ENCODE results near the gene IL12RB1. TPM values are rescaled to one million over a fixed set of nuclear protein-coding genes. Genes with fewer than 3 reads are reported as not detected.

IL12RB1 gene
- total and polyA plus RNA-seq, 2 of the 8 experiments (the other 6 are each of a cell fraction or from before 2014, with no cell fraction given): 0.03 TPM; not detected in 1

DNA sequence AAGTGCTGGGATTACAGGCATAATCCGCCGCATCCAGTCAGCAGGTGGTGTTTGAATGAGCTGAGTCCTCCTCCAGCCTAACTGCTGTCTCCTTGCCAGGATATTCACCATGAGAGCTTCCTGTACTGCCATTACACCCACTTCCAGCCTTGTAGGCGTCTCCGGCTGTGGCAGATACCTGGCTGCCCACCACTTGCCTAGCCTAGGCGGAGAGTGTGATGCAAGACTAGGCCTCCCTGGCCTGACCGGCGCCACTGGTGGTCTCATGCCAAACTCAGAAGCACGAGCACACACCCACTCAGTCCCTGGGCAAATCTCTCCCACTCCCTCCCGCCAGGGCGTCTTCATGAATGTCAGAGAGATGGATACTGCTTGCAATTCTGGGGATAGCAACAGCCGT, 16.6 kb downstream of the IL12RB1 start:
- Histone ChIP-seq H2AK5ac (ENCODE audit: low read depth, low read length) (peak overlapping the region; percentile 17; the same call in 1 of the 2 replicates), H2BK12ac (ENCODE audit: low read depth, low read length) (no peak overlapping the region), H2BK20ac (ENCODE audit: low read length) (no peak overlapping the region), H3K23ac (ENCODE audit: insufficient read length) (no peak overlapping the region), H4K91ac (replicated peaks; ENCODE audit: insufficient read length, low read length) (no peak overlapping the region), H4K20me1 (replicated peaks in 1 of 2; ENCODE audit: control insufficient read depth in 1 of 2, insufficient read depth in 2 of 2, low read length in 2 of 2) (no peaks in the 10 kb centered on the region), H3K9me3 (ENCODE audit: insufficient read depth in 2 of 2, low read depth in 1 of 2, low read length in 1 of 2) (no peaks in the 10 kb centered on the region), H3K4me3 (ENCODE audit: extremely low read depth in 1 of 4, insufficient read depth in 2 of 4, low read depth in 3 of 4, low read length in 4 of 4) (no peak overlapping the region), H3K18ac (ENCODE audit: extremely low read depth, low read length) (no peak overlapping the region), H3K14ac (ENCODE audit: insufficient read length) (no peak overlapping the region), H3K27ac (ENCODE audit: low read depth, low read length) (no peak overlapping the region), H3K36me3 (ENCODE audit: control insufficient read depth in 2 of 4, insufficient read depth in 4 of 4, low read length in 3 of 4) (no peaks in the 10 kb centered on the region), H3K23me2 (ENCODE audit: low read depth, low read length) (no peaks in the 10 kb centered on the region), H3K27me3 (replicated peaks in 1 of 4; ENCODE audit: control insufficient read depth in 3 of 4, extremely low read depth in 1 of 4, insufficient read depth in 3 of 4, low read length in 3 of 4) (no peaks in the 10 kb centered on the region), H2AFZ (ENCODE audit: low read length) (peak overlapping the region; percentile 6; the same call in 1 of the 2 replicates), H3K4me1 (replicated peaks in 1 of 4; ENCODE audit: control insufficient read depth in 3 of 4, insufficient read depth in 4 of 4, low read length in 3 of 4) (no peaks in the 10 kb centered on the region), H2BK120ac (replicated peaks; ENCODE audit: low read depth, low read length) (no peak overlapping the region), H2BK15ac (ENCODE audit: low read length) (no peak overlapping the region), H4K8ac (ENCODE audit: extremely low read depth, insufficient read depth, low read length) (no peak overlapping the region), H3K79me2 (ENCODE audit: control insufficient read depth in 1 of 2, insufficient read depth in 2 of 2, low read length in 2 of 2) (no peaks in the 10 kb centered on the region), H3K9ac (replicated peaks in 1 of 4; ENCODE audit: extremely low read depth in 1 of 4, low read depth in 3 of 4, low read length in 3 of 4) (no peak overlapping the region), H3K56ac (replicated peaks; ENCODE audit: insufficient read length, low read depth, low read length) (no peak overlapping the region), H2BK5ac (ENCODE audit: low read depth, low read length) (no peak overlapping the region), H3K4ac (replicated peaks; ENCODE audit: insufficient read length, low read depth, low read length) (no peak overlapping the region), H3K79me1 (ENCODE audit: low read depth, low read length) (no peaks in the 10 kb centered on the region), H4K5ac (ENCODE audit: insufficient read length, low read depth, low read length) (no peak overlapping the region), H3K4me2 (ENCODE audit: insufficient read depth in 1 of 2, low read depth in 2 of 2, low read length in 2 of 2) (no peak overlapping the region)
- FAIRE-seq (no peak), DNase-seq (ENCODE audit: low read depth in 1 of 2, low spot score in 2 of 2) (no peak)
- 84% methylated on average over 11 of the region's 11 CpGs; no CpG with 5 or more reads in 1 of the 2 experiments for WGBS, 2 experiments (ENCODE audit: extremely low coverage in 1 of 2, insufficient coverage in 1 of 2, insufficient read length in 1 of 2, insufficient replicate concordance in 2 of 2, low coverage in 1 of 2, low lambda C conversion rate in 2 of 2, missing lambda C conversion rate in 1 of 2)
- CTCF ChIA-PET (ENCODE audit: partially characterized antibody): interaction anchor here (1.0 to 1.8 kb wide), 5 partner anchors 9 to 132 kb away, joined by 3 to 10 read pairs (median 4); no protein-coding TSS in a partner anchor
- POLR2A ChIA-PET (ENCODE audit: partially characterized antibody): no interaction called here
- TF ChIP-seq, protein P1, sequence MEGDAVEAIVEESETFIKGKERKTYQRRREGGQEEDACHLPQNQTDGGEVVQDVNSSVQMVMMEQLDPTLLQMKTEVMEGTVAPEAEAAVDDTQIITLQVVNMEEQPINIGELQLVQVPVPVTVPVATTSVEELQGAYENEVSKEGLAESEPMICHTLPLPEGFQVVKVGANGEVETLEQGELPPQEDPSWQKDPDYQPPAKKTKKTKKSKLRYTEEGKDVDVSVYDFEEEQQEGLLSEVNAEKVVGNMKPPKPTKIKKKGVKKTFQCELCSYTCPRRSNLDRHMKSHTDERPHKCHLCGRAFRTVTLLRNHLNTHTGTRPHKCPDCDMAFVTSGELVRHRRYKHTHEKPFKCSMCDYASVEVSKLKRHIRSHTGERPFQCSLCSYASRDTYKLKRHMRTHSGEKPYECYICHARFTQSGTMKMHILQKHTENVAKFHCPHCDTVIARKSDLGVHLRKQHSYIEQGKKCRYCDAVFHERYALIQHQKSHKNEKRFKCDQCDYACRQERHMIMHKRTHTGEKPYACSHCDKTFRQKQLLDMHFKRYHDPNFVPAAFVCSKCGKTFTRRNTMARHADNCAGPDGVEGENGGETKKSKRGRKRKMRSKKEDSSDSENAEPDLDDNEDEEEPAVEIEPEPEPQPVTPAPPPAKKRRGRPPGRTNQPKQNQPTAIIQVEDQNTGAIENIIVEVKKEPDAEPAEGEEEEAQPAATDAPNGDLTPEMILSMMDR (IDR thresholded peaks at IDR 0.05; ENCODE audit: control extremely low read depth in 1 of 3, insufficient read depth in 1 of 3, low read depth in 1 of 3, low read length in 3 of 3): no peak
- TF ChIP-seq, protein P2, sequence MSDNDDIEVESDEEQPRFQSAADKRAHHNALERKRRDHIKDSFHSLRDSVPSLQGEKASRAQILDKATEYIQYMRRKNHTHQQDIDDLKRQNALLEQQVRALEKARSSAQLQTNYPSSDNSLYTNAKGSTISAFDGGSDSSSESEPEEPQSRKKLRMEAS (IDR thresholded peaks at IDR 0.05): no peak
- TF ChIP-seq PHF8 (conservative IDR thresholded peaks at IDR 0.05; ENCODE audit: low read depth, low read length): no peak
- no peak for TF ChIP-seq HDAC6 (IDR thresholded peaks at IDR 0.05; ENCODE audit: low read depth, low read length)
- TF ChIP-seq KDM1A (IDR thresholded peaks at IDR 0.05; ENCODE audit: borderline replicate concordance, low read length): no peak
- TF ChIP-seq CBX8 (IDR thresholded peaks at IDR 0.05; ENCODE audit: borderline replicate concordance, low read depth, low read length): no peak
- TF ChIP-seq, protein P3, sequence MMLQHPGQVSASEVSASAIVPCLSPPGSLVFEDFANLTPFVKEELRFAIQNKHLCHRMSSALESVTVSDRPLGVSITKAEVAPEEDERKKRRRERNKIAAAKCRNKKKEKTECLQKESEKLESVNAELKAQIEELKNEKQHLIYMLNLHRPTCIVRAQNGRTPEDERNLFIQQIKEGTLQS (IDR thresholded peaks at IDR 0.05; ENCODE audit: insufficient read depth, low read depth, low read length): no peak
- no peak for TF ChIP-seq RNF2 (IDR thresholded peaks at IDR 0.05; ENCODE audit: borderline replicate concordance, low read depth, low read length, missing control alignments, poor library complexity, severe bottlenecking)
- TF ChIP-seq SIRT6 (IDR thresholded peaks at IDR 0.05; ENCODE audit: low read length): no peak
- TF ChIP-seq ZNF274 (IDR thresholded peaks at IDR 0.05; ENCODE audit: borderline replicate concordance, extremely low read depth, low read length): no peak
